AG09309 (cell line): ENCODE data around the gene SGSM2.

Source experiments
- DNase-seq: peaks from one replicate; pipeline ENCODE4 v3.0.0-alpha.2; 2010; ENCODE audit warnings: low read depth
- H3K4me3 ChIP-seq: 2 replicates; pipeline ENCODE4 v1.5.1; 2011; ENCODE audit warnings: mild to moderate bottlenecking, low read depth, low read length, moderate library complexity; ENCODE audit not compliant: control insufficient read depth
- TF ChIP-seq, protein P1 (sequence below): IDR thresholded peaks from 2 replicates; pipeline ENCODE4 v1.5.1; 2011; ENCODE audit warnings: mild to moderate bottlenecking, low read depth, low read length, inconsistent platforms; ENCODE audit not compliant: insufficient read depth, control insufficient read depth; ENCODE audit errors: missing control alignments

Gene SGSM2

DNA sequence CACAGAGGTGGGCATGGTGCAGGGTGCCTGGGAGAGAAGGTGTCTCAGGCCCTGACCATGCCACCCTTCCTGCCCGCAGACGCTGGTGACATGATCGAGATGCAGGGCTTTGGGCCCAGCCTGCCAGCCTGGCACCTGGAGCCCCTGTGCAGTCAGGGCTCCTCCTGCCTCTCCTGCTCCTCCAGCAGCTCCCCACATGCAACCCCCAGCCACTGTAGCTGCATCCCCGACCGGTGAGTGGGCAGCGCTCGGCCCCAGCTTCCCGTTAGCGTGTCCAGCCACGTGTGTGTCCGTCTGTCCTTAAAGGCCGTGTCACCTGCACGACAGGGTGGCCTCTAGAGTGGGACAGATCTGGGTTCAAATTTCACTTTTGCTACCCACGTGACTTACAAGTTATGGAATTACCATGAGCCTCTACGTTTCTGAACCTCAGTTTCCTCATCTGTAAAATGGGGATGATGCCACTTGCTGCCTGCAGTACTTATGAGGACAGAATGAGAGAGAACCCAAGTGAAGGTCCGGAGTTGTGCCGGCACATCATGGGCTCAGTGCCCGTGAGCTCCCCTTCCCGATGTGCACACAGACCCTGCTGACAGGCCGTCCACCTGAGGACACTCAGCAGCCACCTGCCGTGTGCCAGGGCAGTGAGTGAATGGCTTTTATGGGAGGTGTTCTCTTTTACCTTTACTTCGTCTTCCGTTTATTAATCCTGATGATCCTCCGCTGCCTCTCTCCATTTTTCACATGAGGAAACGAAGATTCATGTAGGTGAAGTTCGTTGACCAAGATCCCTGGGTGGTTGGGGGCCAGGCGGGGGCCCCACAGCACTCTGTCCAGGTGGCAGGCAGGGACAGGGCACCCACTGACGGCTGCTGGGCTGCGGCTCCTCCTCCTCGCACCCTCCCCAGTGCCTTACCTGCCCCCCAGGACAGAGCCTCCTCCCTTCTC is 34.2 kb downstream of the SGSM2 start:
- TF ChIP-seq, protein P1, sequence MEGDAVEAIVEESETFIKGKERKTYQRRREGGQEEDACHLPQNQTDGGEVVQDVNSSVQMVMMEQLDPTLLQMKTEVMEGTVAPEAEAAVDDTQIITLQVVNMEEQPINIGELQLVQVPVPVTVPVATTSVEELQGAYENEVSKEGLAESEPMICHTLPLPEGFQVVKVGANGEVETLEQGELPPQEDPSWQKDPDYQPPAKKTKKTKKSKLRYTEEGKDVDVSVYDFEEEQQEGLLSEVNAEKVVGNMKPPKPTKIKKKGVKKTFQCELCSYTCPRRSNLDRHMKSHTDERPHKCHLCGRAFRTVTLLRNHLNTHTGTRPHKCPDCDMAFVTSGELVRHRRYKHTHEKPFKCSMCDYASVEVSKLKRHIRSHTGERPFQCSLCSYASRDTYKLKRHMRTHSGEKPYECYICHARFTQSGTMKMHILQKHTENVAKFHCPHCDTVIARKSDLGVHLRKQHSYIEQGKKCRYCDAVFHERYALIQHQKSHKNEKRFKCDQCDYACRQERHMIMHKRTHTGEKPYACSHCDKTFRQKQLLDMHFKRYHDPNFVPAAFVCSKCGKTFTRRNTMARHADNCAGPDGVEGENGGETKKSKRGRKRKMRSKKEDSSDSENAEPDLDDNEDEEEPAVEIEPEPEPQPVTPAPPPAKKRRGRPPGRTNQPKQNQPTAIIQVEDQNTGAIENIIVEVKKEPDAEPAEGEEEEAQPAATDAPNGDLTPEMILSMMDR, result no peak
- H3K4me3 ChIP-seq, result no peak overlapping the region
- DNase-seq, result no peak

DNA sequence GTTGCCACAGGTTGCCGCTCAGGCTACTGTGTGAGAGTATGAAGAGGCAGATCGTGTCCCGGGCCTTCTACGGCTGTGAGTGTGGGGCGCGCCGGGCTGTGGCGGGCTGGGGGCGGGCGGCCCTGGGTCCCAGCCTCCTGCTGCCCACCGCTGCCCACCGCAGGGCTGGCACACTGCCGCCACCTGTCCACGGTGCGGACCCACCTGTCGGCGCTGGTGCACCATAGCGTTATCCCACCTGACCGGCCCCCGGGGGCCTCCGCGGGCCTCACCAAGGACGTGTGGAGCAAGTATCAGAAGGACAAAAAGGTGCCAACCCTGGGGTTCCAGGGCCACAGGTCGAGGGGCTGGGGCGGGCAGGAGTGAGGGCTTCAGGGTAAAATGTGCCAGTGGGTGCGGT is 34.9 kb downstream of the SGSM2 start:
- TF ChIP-seq, protein P1, result no peak
- H3K4me3 ChIP-seq, result no peak overlapping the region
- DNase-seq, result no peak

DNA sequence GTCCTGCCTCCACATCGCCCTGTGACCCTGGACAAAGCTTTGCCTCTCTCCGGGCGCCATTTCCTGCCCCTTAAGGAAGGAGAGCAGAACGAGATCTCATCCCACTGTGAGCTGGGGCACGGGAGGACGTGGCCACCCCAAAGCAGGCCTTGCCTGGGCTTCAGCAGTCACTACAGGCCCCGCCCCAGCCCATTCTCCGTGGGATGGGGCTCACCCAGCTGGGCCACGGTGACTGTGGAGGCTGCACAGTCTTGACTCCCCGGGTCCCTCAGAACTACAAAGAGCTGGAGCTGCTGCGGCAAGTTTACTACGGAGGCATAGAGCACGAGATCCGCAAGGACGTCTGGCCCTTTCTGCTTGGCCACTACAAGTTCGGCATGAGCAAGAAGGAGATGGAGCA is 35.4 kb downstream of the SGSM2 start:
- TF ChIP-seq, protein P1, result no peak
- H3K4me3 ChIP-seq, result no peak overlapping the region
- DNase-seq, result no peak

- no peak for DNase-seq
- H3K4me3 ChIP-seq, result no peak overlapping the region
- TF ChIP-seq, protein P1, result no peak
These were observed 35.9 kb downstream of the SGSM2 start for GRCh38 chr17:2373179-2373578.

DNA sequence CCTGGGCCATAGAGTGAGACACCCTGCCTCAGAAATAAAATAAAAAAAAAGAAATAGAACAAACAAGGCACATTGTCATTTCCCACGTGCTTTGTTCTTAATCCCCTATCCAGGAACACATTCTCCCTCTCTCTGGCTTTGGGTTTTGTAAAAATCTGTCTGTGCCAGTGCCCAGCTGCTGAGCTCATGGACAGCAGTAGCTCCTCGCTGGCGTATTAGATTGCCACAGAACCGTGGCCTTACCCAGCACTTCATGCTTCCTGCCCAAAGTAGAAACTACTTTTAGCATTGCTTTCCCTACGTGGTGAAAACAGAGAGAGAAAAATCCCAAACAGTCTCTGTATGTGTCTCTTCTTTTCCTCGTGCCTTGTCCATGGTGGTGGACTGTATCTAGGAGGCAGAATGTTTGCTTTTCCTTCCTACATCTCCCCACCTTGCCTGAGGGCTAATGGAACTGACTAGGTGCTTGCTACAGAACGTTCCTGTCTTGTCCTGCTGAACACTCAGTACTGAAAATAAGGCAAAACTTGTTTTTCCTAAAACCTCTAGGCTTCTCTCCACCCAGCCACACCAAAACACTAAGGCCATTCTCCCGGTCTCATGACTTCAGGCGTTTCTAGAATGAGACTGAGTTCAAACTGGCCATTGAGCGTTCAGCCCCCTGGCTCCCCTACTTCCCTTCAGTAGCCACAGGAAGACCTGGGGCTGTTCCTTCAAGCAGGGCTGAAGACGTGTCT is 37.4 kb downstream of the SGSM2 start:
- TF ChIP-seq, protein P1, result no peak
- DNase-seq, result no peak
- no peak overlapping the region for H3K4me3 ChIP-seq

DNA sequence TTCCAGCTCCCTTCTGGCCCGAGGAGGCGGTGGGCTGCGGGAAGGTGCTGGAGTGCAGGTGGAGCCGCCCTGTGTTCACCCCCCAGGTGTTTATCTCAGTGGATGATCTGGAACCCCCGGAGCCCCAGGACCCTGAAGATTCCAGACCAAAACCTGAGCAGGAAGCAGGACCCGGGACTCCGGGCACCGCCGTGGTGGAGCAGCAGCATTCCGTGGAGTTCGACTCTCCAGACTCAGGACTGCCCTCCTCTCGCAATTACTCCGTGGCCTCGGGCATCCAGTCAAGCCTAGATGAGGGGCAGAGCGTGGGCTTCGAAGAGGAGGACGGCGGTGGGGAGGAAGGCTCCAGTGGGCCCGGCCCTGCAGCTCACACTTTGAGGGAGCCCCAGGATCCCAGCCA is 38.1 kb downstream of the SGSM2 start:
- TF ChIP-seq, protein P1, result no peak
- no peak for DNase-seq
- no peak overlapping the region for H3K4me3 ChIP-seq
